NCI-H345 treated with DMSO at 0.1 percent for 48 hours (cell line): ENCODE data around the gene USP49.
"Not testable (repeated sequence)": the region's sequence is repeated elsewhere in the genome, so short reads cannot be mapped to it uniquely, and the experiment has no call there.

Source experiments
- DNase-seq: peaks from one replicate; lab custom pipeline; 2025; ENCODE audit not compliant: unreplicated experiment; lab: John Stamatoyannopoulos, UW

The USP49 gene

DNA sequence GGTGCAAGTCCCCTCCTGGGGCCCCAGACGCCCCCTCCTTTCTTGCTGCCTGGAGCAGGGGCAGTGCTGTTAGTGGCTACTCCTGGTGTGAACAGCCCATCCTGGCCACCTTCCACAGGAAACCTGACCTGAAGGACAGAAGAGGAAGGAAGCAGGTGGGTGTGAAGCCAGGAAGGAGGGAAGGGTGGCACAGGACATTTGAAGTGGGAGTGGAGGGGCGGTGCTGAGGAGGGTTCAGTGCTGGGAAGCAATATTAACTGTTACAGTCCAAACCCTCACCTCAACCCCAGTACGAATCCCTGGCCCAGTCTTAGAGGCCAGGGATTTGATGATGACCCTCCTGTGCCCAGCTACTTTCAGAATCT lies 113.8 kb downstream of the USP49 start:
- DNase-seq = no peak

- no peak for DNase-seq
Observed at GRCh38 chr6:41780551-41781365, 114.4 kb downstream of the USP49 start, which contains the start of gene PRICKLE4. TSS of gene PRICKLE4 (plus strand) at chr6:41780782. CDS start at chr6:41783474, 2,692 bp downstream.

- DNase-seq = peak; percentile 86
Observed at GRCh38 chr6:41779788-41780550, 115.2 kb downstream of the USP49 start, which contains the start of gene FRS3. TSS of gene FRS3 (minus strand) at chr6:41779900. CDS start at chr6:41776987, 2,913 bp downstream.

DNA sequence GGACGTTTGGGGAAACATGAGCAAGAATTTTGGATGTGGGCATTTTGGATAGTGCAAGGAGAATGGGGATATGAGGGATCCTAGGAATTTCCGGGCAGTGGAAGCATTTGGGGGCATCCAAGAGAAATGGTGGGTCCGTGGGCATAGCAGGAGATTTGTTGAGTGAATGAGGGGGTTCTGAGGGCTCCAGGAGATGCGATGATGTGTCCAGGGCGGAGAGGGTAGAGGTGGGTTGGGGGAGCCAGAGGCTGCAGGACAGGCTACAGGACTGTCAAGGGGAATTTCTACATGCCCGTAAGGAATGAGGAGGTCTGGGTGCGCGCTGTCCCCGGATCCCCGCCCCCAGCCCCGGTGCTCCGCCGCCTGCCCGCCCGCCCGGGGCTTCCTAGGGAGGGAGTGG lies 115.8 kb downstream of the USP49 start:
- no peak for DNase-seq

- DNase-seq = no peak
Observed at GRCh38 chr6:41778895-41779294, 116.3 kb downstream of the USP49 start.

GRCh38 chr6:41777551-41778285 lies 117.5 kb downstream of the USP49 start:
- DNase-seq = no peak

- DNase-seq = no peak
Observed at GRCh38 chr6:41775293-41775882, 119.8 kb downstream of the USP49 start.

DNA sequence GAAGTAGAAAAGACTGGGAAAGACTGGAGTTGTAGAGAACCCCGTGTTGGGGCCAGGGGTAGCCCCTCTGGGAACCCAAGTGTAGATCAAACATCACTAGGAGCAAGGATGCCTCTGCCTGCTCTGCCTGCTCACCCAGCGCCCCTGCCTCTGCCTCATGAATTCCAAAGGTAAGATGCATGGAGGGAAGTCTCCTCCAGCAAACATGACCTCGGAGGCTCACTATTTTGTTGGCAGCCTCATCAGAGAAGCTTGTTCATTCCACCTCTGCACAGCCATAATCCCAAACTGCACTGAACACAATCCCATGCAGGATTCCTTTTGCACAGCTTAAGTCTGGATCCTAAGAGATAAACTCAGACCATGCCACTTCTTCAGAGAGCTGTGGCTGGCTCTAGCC lies 120.3 kb downstream of the USP49 start:
- DNase-seq = no peak

- DNase-seq = no peak
Observed at GRCh38 chr6:41771058-41771983, 123.9 kb downstream of the USP49 start.

DNA sequence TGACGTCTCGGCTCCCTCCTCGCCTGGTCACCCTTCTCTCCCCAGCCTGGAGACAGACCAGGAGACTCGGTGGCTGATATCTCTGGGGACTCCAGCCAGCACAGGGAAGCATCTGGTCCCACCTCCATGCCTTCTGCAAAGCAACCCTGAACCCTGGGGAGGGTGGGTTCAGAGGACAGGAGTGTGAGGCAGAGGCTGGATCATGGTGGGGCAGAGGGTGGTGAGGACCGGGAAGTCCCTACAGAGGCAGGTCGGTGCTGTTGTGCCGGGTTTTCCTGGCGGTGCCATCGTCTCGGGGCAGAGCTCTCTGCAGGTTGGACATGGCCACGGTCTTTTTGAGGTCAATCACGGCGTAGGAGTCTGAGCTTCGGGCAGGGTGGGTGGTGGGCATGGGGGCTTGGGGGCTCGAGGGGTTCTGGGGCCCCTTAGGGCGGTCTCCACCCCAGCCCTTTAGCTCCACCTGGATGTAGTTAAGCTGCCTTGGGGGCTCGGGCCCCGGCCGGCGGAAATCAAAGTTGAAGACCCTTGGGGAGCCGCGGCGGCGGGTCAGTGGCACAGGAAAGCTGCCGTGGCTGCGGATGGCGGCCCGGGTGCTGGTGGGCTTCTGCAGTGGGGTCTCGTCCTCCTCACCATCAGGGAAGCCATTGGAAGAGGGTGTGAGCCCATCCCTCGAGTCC lies 124.7 kb downstream of the USP49 start:
- no peak for DNase-seq

GRCh38 chr6:41769376-41769775 lies 125.8 kb downstream of the USP49 start:
- DNase-seq = no peak

DNA sequence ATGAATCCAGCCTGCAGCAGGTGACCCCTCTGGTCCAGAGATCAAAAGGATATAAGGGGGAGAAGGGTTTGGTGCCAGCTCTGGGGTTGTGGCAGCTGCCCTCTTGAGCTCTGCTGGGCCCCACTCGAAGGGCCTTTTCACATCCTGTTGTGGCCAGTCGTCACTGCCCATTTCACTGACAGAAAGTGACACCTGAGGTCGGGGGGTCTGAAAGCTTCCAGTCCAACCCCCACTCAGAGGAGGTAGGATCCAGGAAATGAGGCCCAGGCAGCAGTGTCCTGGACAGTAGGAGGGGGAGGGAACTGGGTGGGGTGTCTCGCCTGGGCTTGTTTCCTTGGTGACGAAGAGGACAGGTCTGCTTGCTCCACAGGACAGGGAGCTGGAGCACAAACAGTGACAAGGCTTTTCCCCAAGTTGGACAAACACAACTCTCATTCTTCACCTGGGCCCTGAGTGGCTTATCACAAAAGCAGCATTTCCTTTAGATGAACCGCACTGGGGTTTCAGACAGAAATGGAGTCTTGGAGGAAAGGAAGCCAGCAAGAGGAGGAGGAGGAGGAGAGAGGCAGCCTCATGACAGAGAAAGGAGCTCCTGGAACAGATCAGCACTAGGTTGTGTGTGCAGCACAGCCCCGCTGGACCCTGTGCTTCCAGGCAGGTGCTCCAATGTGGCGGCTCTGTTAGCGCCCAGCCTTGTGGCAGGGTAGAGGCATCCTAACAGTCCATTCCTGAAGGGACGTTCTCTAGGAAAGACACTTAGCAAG lies 126.4 kb downstream of the USP49 start:
- DNase-seq = no peak

DNA sequence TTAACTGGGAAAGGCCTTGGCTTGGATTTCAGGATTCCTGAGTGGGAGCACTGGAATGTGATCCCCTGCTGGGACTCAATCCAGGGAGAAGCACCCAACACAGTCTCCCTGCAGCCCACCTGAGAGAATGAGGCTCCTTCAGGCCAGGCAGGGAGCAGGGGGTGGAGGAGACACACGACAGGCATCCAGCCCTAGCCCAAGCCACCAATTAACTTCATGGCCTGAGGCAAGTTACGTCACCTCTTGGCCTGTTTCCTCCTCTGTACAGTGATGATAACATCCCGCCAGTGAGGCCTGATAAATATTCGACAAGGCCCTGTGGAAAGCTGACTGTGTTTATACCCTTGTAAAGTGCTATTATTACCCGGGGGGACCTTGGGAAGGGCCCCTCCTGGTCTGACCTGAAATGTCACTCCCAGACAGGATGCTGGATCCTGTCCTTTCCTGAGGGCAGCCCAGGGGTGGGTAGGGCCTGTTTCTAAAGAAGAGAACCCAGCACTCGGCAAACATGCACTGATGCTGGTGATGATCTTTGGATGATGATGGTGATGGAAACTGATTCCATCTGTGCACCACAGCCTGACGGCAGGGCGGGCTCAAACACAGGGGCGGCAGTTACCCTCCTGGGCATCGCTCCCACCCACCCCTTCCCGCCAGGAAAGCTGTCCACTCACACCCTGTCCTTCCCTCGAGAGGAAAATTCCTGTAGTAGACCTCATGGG lies 127.9 kb downstream of the USP49 start:
- DNase-seq = no peak

DNA sequence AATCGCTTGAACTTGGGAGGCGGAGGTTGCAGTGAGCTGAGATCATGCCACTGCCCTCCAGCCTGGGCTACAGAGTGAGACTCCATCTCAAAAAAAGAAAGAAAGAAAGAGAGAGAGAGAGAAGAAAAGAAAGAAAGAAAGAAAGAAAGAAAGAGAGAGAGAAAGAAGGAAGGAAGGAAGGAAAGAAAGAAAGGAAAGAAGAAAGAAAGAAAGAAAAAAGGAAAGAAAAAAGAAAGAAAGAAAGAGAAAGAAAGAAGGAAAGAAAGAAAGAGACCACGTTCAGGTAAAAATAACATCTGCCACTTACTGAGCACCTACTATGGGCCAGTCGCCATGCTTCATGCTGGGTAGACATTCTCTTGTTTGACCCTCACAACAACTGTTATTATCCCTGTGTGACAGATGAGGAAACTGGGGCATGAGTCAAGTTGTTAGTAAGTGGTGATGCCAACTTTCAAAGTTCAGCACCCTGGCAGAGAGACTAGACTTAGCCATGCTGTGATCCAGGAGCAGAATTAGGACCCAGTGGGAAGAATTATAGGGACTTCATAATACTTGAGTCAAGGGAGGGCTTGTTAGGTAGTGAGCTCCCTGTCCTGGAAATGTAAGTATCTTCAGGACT lies 129.0 kb downstream of the USP49 start:
- DNase-seq = not testable (repeated sequence)

GRCh38 chr6:41763470-41763869 lies 131.7 kb downstream of the USP49 start:
- DNase-seq = no peak

DNA sequence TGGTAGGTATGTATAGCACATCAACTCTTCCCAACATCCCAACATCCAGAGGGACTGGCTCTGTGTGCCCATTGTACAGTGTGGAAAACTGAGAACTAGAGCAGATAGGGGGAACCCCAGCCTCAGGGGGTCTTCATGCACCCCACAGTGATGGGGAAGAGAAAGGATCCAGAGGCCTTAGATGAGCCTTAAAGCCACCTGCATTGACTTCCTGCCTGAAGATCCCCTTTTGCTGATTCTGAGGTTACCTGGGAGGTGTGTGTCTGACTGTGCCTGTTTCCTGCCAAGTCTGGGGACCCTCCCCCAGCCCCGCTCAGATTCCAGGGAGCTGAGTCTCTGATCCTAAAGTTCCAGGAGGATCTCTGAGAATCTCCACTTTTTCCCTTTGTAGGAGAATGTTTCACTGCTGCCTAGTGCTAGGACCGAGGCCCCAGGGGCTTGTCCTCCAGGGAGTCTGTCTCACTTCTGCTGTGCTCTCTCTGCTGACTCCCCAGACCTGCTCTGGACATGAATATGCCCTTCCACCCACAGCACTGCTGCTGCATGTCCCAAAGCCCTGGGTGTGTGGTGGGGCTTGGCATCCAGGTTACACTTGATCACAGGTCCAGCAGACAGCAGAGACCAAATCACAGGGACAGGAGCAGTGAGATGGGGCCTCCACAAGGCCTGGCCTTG lies 135.1 kb downstream of the USP49 start:
- no peak for DNase-seq
